Stimulated activated naive CD8-positive, alpha-beta T cell treated with anti-CD3 and anti-CD28 coated beads, Interleukin-15, Interleukin-2, amounts not matched to agents 100 ng/mL and 50 ng/mL, for 24 hours (primary cell): ENCODE measurements around the gene OR2T3.
"Not testable (repeated sequence)": the region's sequence is repeated elsewhere in the genome, so short reads cannot be mapped to it uniquely, and the experiment has no call there.

Experiments used
- H3K27ac Mint-ChIP-seq: one replicate; pipeline ENCODE4 v1.8.0; 2021; ENCODE audit warnings: mild to moderate bottlenecking, mixed read lengths
- H3K27me3 Mint-ChIP-seq: one replicate; pipeline ENCODE4 v1.8.0; 2021; ENCODE audit warnings: mixed read lengths
- H3K36me3 Mint-ChIP-seq: one replicate; pipeline ENCODE4 v1.8.0; 2021; ENCODE audit warnings: low read depth, mixed read lengths
- H3K4me1 Mint-ChIP-seq: one replicate; pipeline ENCODE4 v1.8.0; 2021; ENCODE audit warnings: low read depth, mixed read lengths
- H3K4me3 Mint-ChIP-seq: one replicate; pipeline ENCODE4 v1.8.0; 2021; ENCODE audit warnings: mild to moderate bottlenecking, mixed read lengths
- H3K9me3 Mint-ChIP-seq: one replicate; pipeline ENCODE4 v1.8.0; 2021; ENCODE audit warnings: mixed read lengths

Gene OR2T3

GRCh38 chr1:248473051-248473450, at the start of gene OR2T3:
OR2T3 (plus strand) TSS chr1:248473351; CDS start chr1:248473351, 0 bp downstream.
- H3K4me3 Mint-ChIP-seq, H3K27ac Mint-ChIP-seq, H3K36me3 Mint-ChIP-seq, H3K27me3 Mint-ChIP-seq, H3K9me3 Mint-ChIP-seq, H3K4me1 Mint-ChIP-seq: not testable (repeated sequence)

GRCh38 chr1:248427526-248428191, 45.5 kb upstream of the OR2T3 start:
- H3K27me3 Mint-ChIP-seq, H3K4me3 Mint-ChIP-seq, H3K27ac Mint-ChIP-seq: not testable (repeated sequence)

GRCh38 chr1:248428192-248428533, 45.0 kb upstream of the OR2T3 start:
- H3K27me3 Mint-ChIP-seq, H3K27ac Mint-ChIP-seq, H3K36me3 Mint-ChIP-seq, H3K4me1 Mint-ChIP-seq, H3K9me3 Mint-ChIP-seq, H3K4me3 Mint-ChIP-seq: not testable (repeated sequence)

More at GRCh38 chr1:248427526-248428191, 45.5 kb upstream of the OR2T3 start:
- H3K36me3 Mint-ChIP-seq, H3K9me3 Mint-ChIP-seq, H3K4me1 Mint-ChIP-seq: not testable (repeated sequence)

GRCh38 chr1:248431683-248432082, 41.5 kb upstream of the OR2T3 start:
- H3K9me3 Mint-ChIP-seq, H3K4me3 Mint-ChIP-seq, H3K36me3 Mint-ChIP-seq, H3K27ac Mint-ChIP-seq, H3K4me1 Mint-ChIP-seq, H3K27me3 Mint-ChIP-seq: not testable (repeated sequence)

- H3K27me3 Mint-ChIP-seq, H3K36me3 Mint-ChIP-seq, H3K9me3 Mint-ChIP-seq: not testable (repeated sequence)
Measured at GRCh38 chr1:248432201-248432600, 41.0 kb upstream of the OR2T3 start.

GRCh38 chr1:248433811-248434415, 39.2 kb upstream of the OR2T3 start:
- H3K36me3 Mint-ChIP-seq, H3K4me1 Mint-ChIP-seq, H3K9me3 Mint-ChIP-seq, H3K27ac Mint-ChIP-seq, H3K4me3 Mint-ChIP-seq, H3K27me3 Mint-ChIP-seq: not testable (repeated sequence)

More at GRCh38 chr1:248432201-248432600, 41.0 kb upstream of the OR2T3 start:
- H3K27ac Mint-ChIP-seq, H3K4me1 Mint-ChIP-seq, H3K4me3 Mint-ChIP-seq: not testable (repeated sequence)

- H3K9me3 Mint-ChIP-seq, H3K27ac Mint-ChIP-seq, H3K27me3 Mint-ChIP-seq, H3K4me3 Mint-ChIP-seq, H3K4me1 Mint-ChIP-seq, H3K36me3 Mint-ChIP-seq: not testable (repeated sequence)
Measured at GRCh38 chr1:248434913-248435312, 38.2 kb upstream of the OR2T3 start.

GRCh38 chr1:248436303-248436702, 36.8 kb upstream of the OR2T3 start:
- not testable (repeated sequence) for H3K4me1 Mint-ChIP-seq, H3K27me3 Mint-ChIP-seq

GRCh38 chr1:248438668-248439067, 34.5 kb upstream of the OR2T3 start:
- not testable (repeated sequence) for H3K27ac Mint-ChIP-seq, H3K27me3 Mint-ChIP-seq, H3K4me1 Mint-ChIP-seq

More at GRCh38 chr1:248436303-248436702, 36.8 kb upstream of the OR2T3 start:
- not testable (repeated sequence) for H3K9me3 Mint-ChIP-seq, H3K36me3 Mint-ChIP-seq, H3K27ac Mint-ChIP-seq, H3K4me3 Mint-ChIP-seq

GRCh38 chr1:248439283-248439682, 33.9 kb upstream of the OR2T3 start:
- not testable (repeated sequence) for H3K27ac Mint-ChIP-seq, H3K27me3 Mint-ChIP-seq, H3K36me3 Mint-ChIP-seq, H3K4me3 Mint-ChIP-seq, H3K4me1 Mint-ChIP-seq
- H3K9me3 Mint-ChIP-seq = peaks cover 11% of the 10 kb centered on the region

More at GRCh38 chr1:248438668-248439067, 34.5 kb upstream of the OR2T3 start:
- peaks cover 11% of the 10 kb centered on the region for H3K9me3 Mint-ChIP-seq
- H3K4me3 Mint-ChIP-seq, H3K36me3 Mint-ChIP-seq: not testable (repeated sequence)

GRCh38 chr1:248442500-248443277, 30.5 kb upstream of the OR2T3 start:
- peaks cover 11% of the 10 kb centered on the region for H3K9me3 Mint-ChIP-seq
- not testable (repeated sequence) for H3K36me3 Mint-ChIP-seq, H3K4me3 Mint-ChIP-seq, H3K27me3 Mint-ChIP-seq, H3K27ac Mint-ChIP-seq, H3K4me1 Mint-ChIP-seq

GRCh38 chr1:248444603-248445002, 28.5 kb upstream of the OR2T3 start:
- not testable (repeated sequence) for H3K27me3 Mint-ChIP-seq, H3K36me3 Mint-ChIP-seq, H3K4me1 Mint-ChIP-seq, H3K4me3 Mint-ChIP-seq, H3K27ac Mint-ChIP-seq
- H3K9me3 Mint-ChIP-seq = peaks cover 11% of the 10 kb centered on the region

- H3K4me3 Mint-ChIP-seq, H3K4me1 Mint-ChIP-seq, H3K27ac Mint-ChIP-seq, H3K36me3 Mint-ChIP-seq, H3K27me3 Mint-ChIP-seq: not testable (repeated sequence)
- peaks cover 11% of the 10 kb centered on the region for H3K9me3 Mint-ChIP-seq
Measured at GRCh38 chr1:248445399-248445798, 27.8 kb upstream of the OR2T3 start, which contains the start of gene OR2T2. OR2T2 (plus strand) TSS chr1:248445637; CDS start chr1:248452798, 7,161 bp downstream.

GRCh38 chr1:248448409-248449074, 24.6 kb upstream of the OR2T3 start:
- not testable (repeated sequence) for H3K36me3 Mint-ChIP-seq, H3K27ac Mint-ChIP-seq, H3K4me1 Mint-ChIP-seq, H3K9me3 Mint-ChIP-seq, H3K4me3 Mint-ChIP-seq, H3K27me3 Mint-ChIP-seq

GRCh38 chr1:248449821-248450465, 23.2 kb upstream of the OR2T3 start:
- not testable (repeated sequence) for H3K4me3 Mint-ChIP-seq, H3K27ac Mint-ChIP-seq, H3K36me3 Mint-ChIP-seq, H3K4me1 Mint-ChIP-seq, H3K9me3 Mint-ChIP-seq, H3K27me3 Mint-ChIP-seq
